DOHH2 (cell line): ENCODE data around the gene CCDC74B.
"Not testable (repeated sequence)": the region's sequence is repeated elsewhere in the genome, so short reads cannot be mapped to it uniquely, and the experiment has no call there.

Experiments used
- CTCF ChIP-seq: fragments of 200-600 bp; sonication (generic); IDR thresholded peaks from one replicate; pipeline ENCODE4 v1.5.1; 2014; ENCODE audit warnings: antibody characterized with exemption, mild to moderate bottlenecking, low read depth, low read length; ENCODE audit not compliant: poor library complexity, severe bottlenecking
- EZH2phosphoT487 ChIP-seq: fragments of 200-600 bp; sonication (generic); IDR thresholded peaks from 2 replicates; pipeline ENCODE4 v1.6.1; 2017; ENCODE audit warnings: borderline replicate concordance, mild to moderate bottlenecking, antibody characterized with exemption, low read length, moderate library complexity, mixed read lengths

GRCh38 chr2:130138326-130138725 lies 6.6 kb downstream of the CCDC74B start:
- TF ChIP-seq CTCF, EZH2phosphoT487: not testable (repeated sequence)
